Heart left ventricle (tissue), 13 donors: Measurements from ENCODE around the gene MED12.

Source experiments
- POLR2A ChIP-seq, 2 donors: fragments of 450-650 bp; IDR thresholded peaks; one replicate each; pipeline ENCODE4 v1.6.1; 2017; ENCODE audit warnings: antibody characterized with exemption in 2 of 2, mild to moderate bottlenecking in 2 of 2, moderate library complexity in 2 of 2
- TF ChIP-seq, protein P1 (sequence below), 12 donors: fragments of 200-600 bp; sonication (generic) in 4 of 12; IDR thresholded peaks; one replicate each; pipeline versions ENCODE4 v1.5.0 to v1.8.0; 2018 to 2022; ENCODE audit warnings: antibody characterized with exemption in 12 of 12, mild to moderate bottlenecking in 5 of 12
- donor health status: ischemic (EF 13 %, LVEDD 7.1; RV severe dilation, severe dysfunction).
- donor health status: DM: no; HTN: yes; CAD: no.
- donor health status: DM: no; HTN: no; CAD: no.
- donor health status: ischemic (EF 25% LVEDD 6.9; RV normal size, moderate dysfunction).
- donor health status: ischemic (EF 25% LVEDD 5.7; RV mildly dilated, moderate dysfunction).
- donor health status: ischemic (EF 35%, LVEDD 5.7; RV mildly dilated, moderate dysfunction).
- donor health status: nonischemic (EF 11% LVEDD 7.7; RV severe dilation, severe dysfunction).
- donor health status: DM: yes; HTN: yes; CAD: no.
- donor health status: PGD.
- donor health status: ischemic (EF 29% LVEDD 5.4; RV normal size, mild dysfunction).
- donor health status: nonischemic (EF 23%, LVEDD 6.1; RV moderate dilation, normal function).

- TF ChIP-seq, protein P1, sequence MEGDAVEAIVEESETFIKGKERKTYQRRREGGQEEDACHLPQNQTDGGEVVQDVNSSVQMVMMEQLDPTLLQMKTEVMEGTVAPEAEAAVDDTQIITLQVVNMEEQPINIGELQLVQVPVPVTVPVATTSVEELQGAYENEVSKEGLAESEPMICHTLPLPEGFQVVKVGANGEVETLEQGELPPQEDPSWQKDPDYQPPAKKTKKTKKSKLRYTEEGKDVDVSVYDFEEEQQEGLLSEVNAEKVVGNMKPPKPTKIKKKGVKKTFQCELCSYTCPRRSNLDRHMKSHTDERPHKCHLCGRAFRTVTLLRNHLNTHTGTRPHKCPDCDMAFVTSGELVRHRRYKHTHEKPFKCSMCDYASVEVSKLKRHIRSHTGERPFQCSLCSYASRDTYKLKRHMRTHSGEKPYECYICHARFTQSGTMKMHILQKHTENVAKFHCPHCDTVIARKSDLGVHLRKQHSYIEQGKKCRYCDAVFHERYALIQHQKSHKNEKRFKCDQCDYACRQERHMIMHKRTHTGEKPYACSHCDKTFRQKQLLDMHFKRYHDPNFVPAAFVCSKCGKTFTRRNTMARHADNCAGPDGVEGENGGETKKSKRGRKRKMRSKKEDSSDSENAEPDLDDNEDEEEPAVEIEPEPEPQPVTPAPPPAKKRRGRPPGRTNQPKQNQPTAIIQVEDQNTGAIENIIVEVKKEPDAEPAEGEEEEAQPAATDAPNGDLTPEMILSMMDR (IDR thresholded peaks at IDR 0.05), result no peak
- no peak for TF ChIP-seq POLR2A (IDR thresholded peaks at IDR 0.05)
Observed at GRCh38 chrX:71105628-71106027, 12.8 kb upstream of the MED12 start.
